NB4 (cell line): Measurements from ENCODE around the gene ADAD1.
A peak's percentile ranks its signal among the peaks of the same experiment; 100 is the strongest.

Experiments
- DNase-seq: peaks from one replicate; pipeline ENCODE4 v3.0.0; 2010; ENCODE audit warnings: low read depth
- H3K4me3 ChIP-seq: one replicate; pipeline ENCODE4 v1.5.1; 2011; ENCODE audit warnings: mild to moderate bottlenecking, low read depth, low read length, moderate library complexity
- MAX ChIP-seq: IDR thresholded peaks from 2 replicates; pipeline ENCODE4 v1.6.1; 2011; ENCODE audit warnings: low read depth, low read length
- MYC ChIP-seq: IDR thresholded peaks from 2 replicates; pipeline ENCODE4 v1.6.1; 2011; ENCODE audit warnings: low read depth, low read length
- POLR2A ChIP-seq: IDR thresholded peaks from 2 replicates; pipeline ENCODE4 v1.6.1; 2011; ENCODE audit warnings: mild to moderate bottlenecking; ENCODE audit not compliant: insufficient read length; ENCODE audit errors: extremely low read depth
- TF ChIP-seq, protein P1 (sequence below): IDR thresholded peaks from one replicate; pipeline ENCODE4 v1.5.1; 2012; ENCODE audit warnings: low read depth, low read length

ADAD1 gene

GRCh38 chr4:122456231-122457116 is 77.7 kb downstream of the ADAD1 start, which contains the start of gene IL2:
TSS of gene IL2 (minus strand) at chr4:122456725. CDS start at chr4:122456440, 285 bp downstream.
- TF ChIP-seq POLR2A = no peak
- no peak for TF ChIP-seq MAX
- no peak for TF ChIP-seq MYC
- TF ChIP-seq, protein P1, sequence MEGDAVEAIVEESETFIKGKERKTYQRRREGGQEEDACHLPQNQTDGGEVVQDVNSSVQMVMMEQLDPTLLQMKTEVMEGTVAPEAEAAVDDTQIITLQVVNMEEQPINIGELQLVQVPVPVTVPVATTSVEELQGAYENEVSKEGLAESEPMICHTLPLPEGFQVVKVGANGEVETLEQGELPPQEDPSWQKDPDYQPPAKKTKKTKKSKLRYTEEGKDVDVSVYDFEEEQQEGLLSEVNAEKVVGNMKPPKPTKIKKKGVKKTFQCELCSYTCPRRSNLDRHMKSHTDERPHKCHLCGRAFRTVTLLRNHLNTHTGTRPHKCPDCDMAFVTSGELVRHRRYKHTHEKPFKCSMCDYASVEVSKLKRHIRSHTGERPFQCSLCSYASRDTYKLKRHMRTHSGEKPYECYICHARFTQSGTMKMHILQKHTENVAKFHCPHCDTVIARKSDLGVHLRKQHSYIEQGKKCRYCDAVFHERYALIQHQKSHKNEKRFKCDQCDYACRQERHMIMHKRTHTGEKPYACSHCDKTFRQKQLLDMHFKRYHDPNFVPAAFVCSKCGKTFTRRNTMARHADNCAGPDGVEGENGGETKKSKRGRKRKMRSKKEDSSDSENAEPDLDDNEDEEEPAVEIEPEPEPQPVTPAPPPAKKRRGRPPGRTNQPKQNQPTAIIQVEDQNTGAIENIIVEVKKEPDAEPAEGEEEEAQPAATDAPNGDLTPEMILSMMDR = no peak
- no peak for DNase-seq
- no peak within 1 kb of the TSS for H3K4me3 ChIP-seq

DNA sequence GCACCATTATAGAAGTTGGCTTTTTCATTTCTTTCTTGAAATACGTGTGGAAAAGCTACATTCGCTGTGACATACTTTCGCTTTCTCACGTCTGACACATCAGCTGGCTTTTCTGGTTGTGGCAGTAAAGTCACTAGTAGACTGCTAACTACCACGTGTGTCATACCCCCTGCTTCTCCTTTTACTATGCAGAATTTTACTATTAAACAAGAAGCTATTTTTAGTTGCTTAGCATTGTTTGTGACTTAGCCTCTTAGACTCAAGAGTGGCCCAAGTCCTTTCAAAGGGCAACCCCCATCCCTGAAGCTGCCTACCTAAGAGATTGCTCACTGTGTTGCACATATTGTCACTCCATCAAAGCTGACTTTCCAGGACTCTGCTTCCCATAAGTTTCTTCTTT is 79.8 kb downstream of the ADAD1 start:
- TF ChIP-seq POLR2A = no peak
- TF ChIP-seq MAX = peak; percentile 78
- TF ChIP-seq MYC = no peak
- TF ChIP-seq, protein P1 = no peak
- peak overlapping the region; percentile 55 for H3K4me3 ChIP-seq
- peak; percentile 39 for DNase-seq

- H3K4me3 ChIP-seq = no peak overlapping the region
- TF ChIP-seq POLR2A = no peak
- TF ChIP-seq, protein P1 = no peak
- no peak for DNase-seq
Observed at GRCh38 chr4:122469457-122469856, 90.6 kb downstream of the ADAD1 start.

DNA sequence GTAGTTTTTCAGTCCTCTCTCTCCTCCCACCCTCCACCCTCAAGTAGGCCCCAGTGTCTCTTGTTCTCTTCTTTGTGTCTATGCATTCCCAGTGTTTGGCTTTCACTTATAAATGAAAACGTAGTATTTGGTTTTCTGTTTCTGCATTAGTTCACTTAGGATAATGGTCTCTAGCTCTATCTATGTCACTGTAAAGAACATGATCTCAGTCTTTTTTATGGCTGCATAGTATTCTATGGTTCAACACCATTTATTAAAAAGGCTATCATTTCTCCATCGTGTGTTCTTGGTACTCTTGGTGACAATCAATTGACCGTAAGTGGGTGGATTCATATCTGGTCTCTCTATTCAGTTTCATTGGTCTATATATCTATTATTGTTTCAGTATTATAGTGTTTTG is 96.4 kb downstream of the ADAD1 start:
- TF ChIP-seq POLR2A (no peak), MYC (no peak), MAX (no peak)
- TF ChIP-seq, protein P1 = no peak
- DNase-seq = no peak
- H3K4me3 ChIP-seq = no peak overlapping the region

DNA sequence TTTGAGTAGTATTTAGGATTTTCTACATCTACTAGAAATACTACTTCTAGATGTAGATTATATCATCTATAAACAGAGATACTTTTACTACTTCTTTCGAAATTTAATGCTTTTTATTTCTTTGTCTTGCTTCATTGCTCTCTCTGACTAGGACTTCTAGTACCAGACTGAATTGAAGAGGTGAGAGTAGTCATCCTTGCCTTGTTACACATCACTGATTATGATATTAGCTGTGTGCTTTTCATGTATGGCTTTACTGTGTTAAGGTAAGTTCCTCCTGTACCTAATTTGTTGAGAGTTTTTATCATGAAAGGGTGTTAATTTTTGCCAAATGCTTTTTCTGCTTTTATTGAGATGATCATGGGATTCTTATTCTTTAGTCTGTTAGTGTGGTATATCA is 97.3 kb downstream of the ADAD1 start:
- no peak for DNase-seq

More for the DNA sequence above, 97.3 kb downstream of the ADAD1 start:
- TF ChIP-seq POLR2A (no peak), MAX (no peak), MYC (no peak)
- TF ChIP-seq, protein P1 = no peak
- H3K4me3 ChIP-seq = no peak overlapping the region
